GM23248 (cell line): ENCODE data around the gene HLA-DQA1. TPM values are rescaled to one million over a fixed set of nuclear protein-coding genes. Genes with fewer than 3 reads are reported as not detected.
"Not testable (repeated sequence)": the region's sequence is repeated elsewhere in the genome, so short reads cannot be mapped to it uniquely, and the experiment has no call there.

Experiments
- DNase-seq: peaks from one replicate; pipeline ENCODE4 v3.0.0-alpha.2; 2015
- H2AFZ ChIP-seq: fragments of 200-600 bp; sonication (generic); 2 replicates; pipeline ENCODE4 v1.6.1; 2016; ENCODE audit warnings: antibody characterized with exemption
- H3F3A ChIP-seq: fragments of 200-600 bp; sonication (generic); 2 replicates; pipeline ENCODE4 v1.6.1; 2016; ENCODE audit warnings: mild to moderate bottlenecking, antibody characterized with exemption, mixed run types; ENCODE audit not compliant: insufficient read depth
- H3K27ac ChIP-seq: fragments of 200-600 bp; sonication (generic); 2 replicates; pipeline ENCODE4 v1.5.1; 2016; ENCODE audit warnings: mild to moderate bottlenecking
- H3K27me3 ChIP-seq: fragments of 200-600 bp; sonication (generic); replicated peaks from 2 replicates; pipeline ENCODE4 v1.6.1; 2016; ENCODE audit warnings: mild to moderate bottlenecking; ENCODE audit not compliant: insufficient read depth
- H3K36me3 ChIP-seq: fragments of 200-600 bp; sonication (generic); 2 replicates; pipeline ENCODE4 v1.6.1; 2016; ENCODE audit warnings: low read depth, mild to moderate bottlenecking
- H3K4me1 ChIP-seq: fragments of 200-600 bp; sonication (generic); 2 replicates; pipeline ENCODE4 v1.6.1; 2016; ENCODE audit warnings: mild to moderate bottlenecking; ENCODE audit not compliant: insufficient read depth
- H3K4me2 ChIP-seq: fragments of 200-600 bp; sonication (generic); one replicate; pipeline ENCODE4 v1.6.1; 2016; ENCODE audit warnings: mild to moderate bottlenecking; ENCODE audit not compliant: unreplicated experiment
- H3K4me3 ChIP-seq: fragments of 200-600 bp; sonication (generic); 2 replicates; pipeline ENCODE4 v1.5.1; 2016; ENCODE audit warnings: mild to moderate bottlenecking
- H3K79me2 ChIP-seq: fragments of 200-600 bp; sonication (generic); 2 replicates; pipeline ENCODE4 v1.6.1; 2016; ENCODE audit warnings: mild to moderate bottlenecking; ENCODE audit not compliant: insufficient read depth
- H3K9ac ChIP-seq: fragments of 200-600 bp; sonication (generic); 2 replicates; pipeline ENCODE4 v1.6.1; 2016; ENCODE audit warnings: mild to moderate bottlenecking
- H3K9me2 ChIP-seq: fragments of 200-600 bp; sonication (generic); 2 replicates; pipeline ENCODE4 v1.6.1; 2016; ENCODE audit warnings: mixed run types, mild to moderate bottlenecking, moderate library complexity; ENCODE audit not compliant: insufficient read depth
- H3K9me3 ChIP-seq: fragments of 200-600 bp; sonication (generic); one replicate; pipeline ENCODE4 v1.6.1; 2017; ENCODE audit warnings: low read depth
- H4K20me1 ChIP-seq: fragments of 200-600 bp; sonication (generic); 2 replicates; pipeline ENCODE4 v1.6.0; 2016; ENCODE audit not compliant: insufficient read depth
- EZH2 ChIP-seq: fragments of 200-600 bp; sonication (generic); IDR thresholded peaks from 2 replicates; pipeline ENCODE4 v1.6.1; 2018; ENCODE audit warnings: antibody characterized with exemption, mild to moderate bottlenecking; ENCODE audit not compliant: insufficient read depth, poor library complexity, severe bottlenecking
- EZH2phosphoT487 ChIP-seq: fragments of 200-600 bp; sonication (generic); IDR thresholded peaks from 2 replicates; pipeline ENCODE4 v1.6.1; 2018; ENCODE audit warnings: antibody characterized with exemption, moderate library complexity, mild to moderate bottlenecking, low read depth; ENCODE audit not compliant: insufficient read depth
- WGBS, 2 experiments: methylation state at CpG; one replicate each; pipeline ENCODE4 v1.1.6; 2015 to 2017; ENCODE audit warnings: low lambda C conversion rate in 2 of 2, low coverage in 1 of 2; ENCODE audit errors: missing lambda C conversion rate in 2 of 2; 5-methylcytosine and 5-hydroxymethylcytosine counted together
- in situ Hi-C: fragments of 300-500 bp; cut with MboI; formaldehyde crosslinking; loops from 2 replicates; pipeline ENCODE4 v1.15.0; 2020
- polyA plus RNA-seq: library from polyadenylated mRNA; unstranded; fragments of >200 nt; fragmentation: Nextera tagmentation; extraction: Ambion mirVana; gene quantifications from 2 replicates; pipeline ENCODE4 v1.2.1, GENCODE V29; 2016
- total RNA-seq: library from RNA; depleted of rRNA; stranded (reverse); fragments of >200 nt; shearing (Covaris generic); gene quantifications from 2 replicates; pipeline ENCODE4 v1.2.3, GENCODE V29; 2014

HLA-DQA1 gene
- total and polyA plus RNA-seq, 2 experiments from 2014 or later: not detected

DNA sequence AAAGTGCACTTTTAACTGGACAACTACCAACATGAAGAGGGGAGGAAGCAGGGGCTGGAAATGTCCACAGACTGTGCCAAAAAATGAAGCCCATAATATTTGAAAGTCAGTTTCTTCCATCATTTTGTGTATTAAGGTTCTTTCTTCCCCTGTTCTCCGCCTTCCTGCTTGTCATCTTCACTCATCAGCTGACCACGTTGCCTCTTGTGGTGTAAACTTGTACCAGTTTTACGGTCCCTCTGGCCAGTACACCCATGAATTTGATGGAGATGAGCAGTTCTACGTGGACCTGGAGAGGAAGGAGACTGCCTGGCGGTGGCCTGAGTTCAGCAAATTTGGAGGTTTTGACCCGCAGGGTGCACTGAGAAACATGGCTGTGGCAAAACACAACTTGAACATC lies 3.9 kb downstream of the HLA-DQA1 start:
- 40 to 43% methylated on average over 6 of the region's 6 CpGs for WGBS, 2 experiments
- no peak overlapping the region for H2AFZ ChIP-seq
- no peaks in the 10 kb centered on the region for H3K9me2 ChIP-seq
- no peak overlapping the region for H3K4me2 ChIP-seq
- no peaks in the 10 kb centered on the region for H3K27me3 ChIP-seq
- no peak overlapping the region for H3K4me3 ChIP-seq
- no peak for DNase-seq
- H3K36me3 ChIP-seq: no peaks in the 10 kb centered on the region
- TF ChIP-seq EZH2phosphoT487: no peak
- no peak for TF ChIP-seq EZH2
- in situ Hi-C loops: no loop called here
- no peaks in the 10 kb centered on the region for H3K9me3 ChIP-seq
- H4K20me1 ChIP-seq: no peaks in the 10 kb centered on the region
- no peak overlapping the region for H3K9ac ChIP-seq
- H3K4me1 ChIP-seq: no peaks in the 10 kb centered on the region
- H3F3A ChIP-seq: no peaks in the 10 kb centered on the region
- H3K79me2 ChIP-seq: no peaks in the 10 kb centered on the region
- H3K27ac ChIP-seq: no peak overlapping the region

DNA sequence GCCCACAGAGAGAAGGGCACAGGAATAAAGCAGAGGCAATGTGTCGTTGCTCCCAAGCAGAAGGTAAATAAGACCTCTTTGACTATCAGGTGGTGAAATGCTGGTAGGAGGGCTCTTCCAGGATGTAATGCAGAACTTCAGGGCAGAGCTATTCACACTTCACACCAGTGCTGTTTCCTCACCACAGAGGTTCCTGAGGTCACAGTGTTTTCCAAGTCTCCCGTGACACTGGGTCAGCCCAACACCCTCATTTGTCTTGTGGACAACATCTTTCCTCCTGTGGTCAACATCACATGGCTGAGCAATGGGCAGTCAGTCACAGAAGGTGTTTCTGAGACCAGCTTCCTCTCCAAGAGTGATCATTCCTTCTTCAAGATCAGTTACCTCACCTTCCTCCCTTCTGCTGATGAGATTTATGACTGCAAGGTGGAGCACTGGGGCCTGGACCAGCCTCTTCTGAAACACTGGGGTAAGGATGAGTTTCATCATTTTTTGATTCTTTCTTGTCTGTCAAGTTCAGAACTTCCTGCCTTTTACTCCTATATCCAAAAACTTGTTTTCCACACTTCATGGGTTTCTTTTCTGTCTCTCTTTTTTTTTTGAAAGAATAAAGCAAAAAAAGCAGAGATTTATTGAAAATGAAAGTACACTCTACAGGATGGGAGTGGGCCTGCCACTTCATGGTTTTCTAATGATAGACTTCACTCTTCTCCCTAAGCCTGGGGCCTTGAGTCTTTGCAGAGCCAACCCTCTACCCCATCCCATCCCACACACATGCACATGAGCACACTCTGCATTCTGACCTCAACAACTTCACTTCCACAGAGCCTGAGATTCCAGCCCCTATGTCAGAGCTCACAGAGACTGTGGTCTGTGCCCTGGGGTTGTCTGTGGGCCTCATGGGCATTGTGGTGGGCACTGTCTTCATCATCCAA lies 4.8 kb downstream of the HLA-DQA1 start:
- H3F3A ChIP-seq, H3K27me3 ChIP-seq, H3K27ac ChIP-seq, H3K9me2 ChIP-seq, H2AFZ ChIP-seq, H3K4me2 ChIP-seq, H3K9ac ChIP-seq, H3K36me3 ChIP-seq, H3K4me3 ChIP-seq, DNase-seq, H4K20me1 ChIP-seq, H3K79me2 ChIP-seq, H3K9me3 ChIP-seq, in situ Hi-C loops, H3K4me1 ChIP-seq: not testable (repeated sequence)
- 12 to 35% methylated on average over 2 of the region's 2 CpGs for WGBS, 2 experiments

DNA sequence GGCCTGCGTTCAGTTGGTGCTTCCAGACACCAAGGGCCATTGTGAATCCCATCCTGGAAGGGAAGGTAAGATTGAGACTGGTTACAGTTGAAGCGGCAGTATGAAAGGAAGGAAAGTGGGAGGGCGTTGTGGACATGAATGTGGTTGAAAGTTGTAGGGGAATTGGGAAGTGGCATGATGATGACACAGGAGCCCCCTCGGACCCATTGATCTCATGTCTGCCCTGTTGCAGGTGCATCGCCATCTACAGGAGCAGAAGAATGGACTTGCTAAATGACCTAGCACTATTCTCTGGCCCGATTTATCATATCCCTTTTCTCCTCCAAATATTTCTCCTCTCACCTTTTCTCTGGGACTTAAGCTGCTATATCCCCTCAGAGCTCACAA lies 5.5 kb downstream of the HLA-DQA1 start:
- TF ChIP-seq EZH2 (no peak), EZH2phosphoT487 (no peak)
- H3K4me1 ChIP-seq: no peaks in the 10 kb centered on the region
- H3K27me3 ChIP-seq: no peaks in the 10 kb centered on the region
- no peaks in the 10 kb centered on the region for H3K9me2 ChIP-seq
- no peak overlapping the region for H3K4me3 ChIP-seq
- no peaks in the 10 kb centered on the region for H3K36me3 ChIP-seq
- no peaks in the 10 kb centered on the region for H4K20me1 ChIP-seq
- H3K27ac ChIP-seq: no peak overlapping the region
- H2AFZ ChIP-seq: no peak overlapping the region
- no peak for DNase-seq
- no peak overlapping the region for H3K4me2 ChIP-seq
- no peaks in the 10 kb centered on the region for H3K79me2 ChIP-seq
- no peak overlapping the region for H3K9ac ChIP-seq
- H3K9me3 ChIP-seq: no peaks in the 10 kb centered on the region
- in situ Hi-C loops: no loop called here
- WGBS, 2 experiments: 38 to 45% methylated on average over 4 to 6 of the region's 6 CpGs
- H3F3A ChIP-seq: no peaks in the 10 kb centered on the region

DNA sequence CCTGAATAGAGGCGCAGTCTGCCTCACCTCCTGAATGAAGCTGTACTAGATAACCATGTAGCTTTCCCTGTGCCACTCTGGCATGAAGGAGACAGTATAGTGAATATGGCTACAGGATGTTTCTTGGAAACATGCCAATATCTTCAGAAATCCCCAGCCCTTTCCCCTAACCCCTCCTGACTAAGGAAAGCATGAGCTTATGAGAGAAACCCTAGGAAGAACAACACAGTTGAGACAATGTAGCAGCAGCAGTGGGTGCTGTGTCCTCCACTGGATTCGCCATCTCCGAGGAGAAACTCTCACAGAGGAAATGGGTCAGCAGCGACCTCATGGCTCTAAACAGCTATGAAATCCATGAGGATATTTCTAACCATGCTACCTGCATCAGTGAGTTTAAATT lies 6.7 kb downstream of the HLA-DQA1 start:
- TF ChIP-seq EZH2phosphoT487 (no peak), EZH2 (no peak)
- no peak overlapping the region for H3K9ac ChIP-seq
- DNase-seq: no peak
- H3F3A ChIP-seq: no peaks in the 10 kb centered on the region
- H3K9me2 ChIP-seq: no peaks in the 10 kb centered on the region
- WGBS, 2 experiments: 17 to 20% methylated on average over 4 of the region's 4 CpGs
- H3K27ac ChIP-seq: no peak overlapping the region
- H3K4me1 ChIP-seq: no peaks in the 10 kb centered on the region
- in situ Hi-C loops: no loop called here
- H3K36me3 ChIP-seq: no peaks in the 10 kb centered on the region
- H3K79me2 ChIP-seq: no peaks in the 10 kb centered on the region
- H3K27me3 ChIP-seq: no peaks in the 10 kb centered on the region
- no peaks in the 10 kb centered on the region for H4K20me1 ChIP-seq
- H2AFZ ChIP-seq: no peak overlapping the region
- no peak overlapping the region for H3K4me2 ChIP-seq
- H3K9me3 ChIP-seq: no peaks in the 10 kb centered on the region
- no peak overlapping the region for H3K4me3 ChIP-seq
